GM19463 (cell line): ENCODE measurements around the gene SLC36A3.
"Not testable (repeated sequence)": the region's sequence is repeated elsewhere in the genome, so short reads cannot be mapped to it uniquely, and the experiment has no call there.

Source experiments
- ATAC-seq: cut with Tn5 transposase; IDR thresholded peaks from one replicate; pipeline ENCODE4 v1.9.1; 2021; ENCODE audit warnings: mild to moderate bottlenecking, moderate library complexity; ENCODE audit not compliant: unreplicated experiment

Gene SLC36A3

DNA sequence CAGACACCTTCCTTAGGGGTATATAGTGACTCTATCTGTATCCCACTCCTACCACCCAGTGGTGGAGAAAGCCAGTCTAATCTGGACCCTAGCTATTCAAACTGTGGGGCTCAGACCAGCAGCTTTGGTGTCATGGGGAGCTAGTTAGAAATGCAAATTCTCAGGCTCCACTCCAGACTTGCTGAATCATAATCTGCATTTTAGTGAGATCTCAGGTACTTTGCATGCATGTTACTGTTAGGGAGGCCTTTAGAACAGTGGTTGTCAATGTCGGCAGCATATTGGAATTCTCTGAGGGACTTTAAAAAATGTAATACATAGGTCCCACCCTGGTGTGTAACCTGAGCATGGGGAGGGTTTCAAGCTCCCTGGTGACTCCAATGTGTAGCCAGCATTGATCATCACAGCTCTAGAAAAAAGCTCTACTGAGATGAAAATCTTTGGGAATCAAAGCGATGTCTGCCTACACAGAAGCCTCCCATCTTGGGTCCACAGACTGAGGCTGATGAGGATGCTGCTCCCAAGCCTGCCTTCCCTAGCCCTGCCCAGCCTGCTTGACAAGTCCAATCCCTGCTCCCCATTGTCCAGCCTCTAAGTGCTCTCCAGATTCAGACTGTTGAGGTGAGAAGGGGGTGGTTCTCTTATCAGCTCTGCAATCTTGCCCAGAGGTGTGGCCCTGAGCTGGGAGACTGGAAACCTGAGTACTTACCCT lies 62.5 kb downstream of the SLC36A3 start:
- no peak for ATAC-seq

DNA sequence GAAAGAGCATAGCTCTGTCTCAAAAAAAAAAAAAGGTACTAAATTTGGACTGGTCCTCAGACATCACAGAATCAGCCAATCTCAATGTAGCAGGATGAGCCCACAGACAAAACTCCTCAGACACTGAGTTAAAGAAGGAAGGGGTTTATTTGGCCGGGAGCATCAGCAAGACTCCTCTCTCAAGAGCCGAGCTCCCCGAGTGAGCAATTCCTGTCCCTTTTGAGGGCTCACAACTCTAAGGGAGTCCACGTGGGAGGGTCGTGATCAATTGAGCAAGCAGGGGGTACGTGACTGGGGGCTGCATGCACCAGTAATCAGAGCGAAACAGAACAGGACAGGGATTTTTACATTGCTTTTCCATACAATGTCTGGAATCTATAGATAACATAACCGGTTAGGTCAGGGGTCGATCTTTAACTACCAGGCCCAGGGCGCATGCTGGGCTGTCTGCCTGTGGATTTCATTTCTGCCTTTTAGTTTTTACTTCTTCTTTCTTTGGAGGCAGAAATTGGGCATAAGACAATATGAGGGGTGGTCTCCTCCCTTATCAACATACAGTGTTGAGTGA lies 63.2 kb downstream of the SLC36A3 start:
- ATAC-seq = not testable (repeated sequence)

DNA sequence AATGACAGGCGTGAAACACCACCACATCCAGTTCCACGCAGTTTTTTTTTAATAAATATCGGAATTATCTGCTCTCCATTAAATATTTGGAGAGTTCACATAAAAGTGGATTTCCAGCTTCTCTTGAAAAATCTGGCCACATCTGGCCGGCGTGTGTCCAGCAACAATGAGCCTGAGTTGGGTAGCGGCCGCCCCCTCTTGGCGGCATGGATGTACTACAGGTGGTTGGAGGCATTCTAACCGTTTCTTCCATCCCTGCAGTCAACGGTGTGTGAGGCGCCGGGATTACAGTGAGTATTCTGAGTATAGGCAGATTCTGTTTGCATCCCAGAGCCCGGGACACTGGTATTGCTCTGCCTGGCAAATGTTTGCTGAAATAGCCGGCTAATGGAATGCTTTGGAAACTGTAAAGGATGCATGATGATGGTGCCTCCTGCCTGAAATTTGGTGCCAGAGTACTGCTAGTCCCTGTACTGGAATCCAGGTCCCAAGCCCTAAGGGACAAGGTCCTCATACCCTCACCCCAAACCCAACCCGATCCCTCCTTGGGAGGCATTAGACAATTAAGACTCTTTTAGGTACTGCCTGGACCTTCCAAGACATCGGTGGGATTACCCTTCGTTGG lies 64.2 kb downstream of the SLC36A3 start:
- ATAC-seq = no peak

DNA sequence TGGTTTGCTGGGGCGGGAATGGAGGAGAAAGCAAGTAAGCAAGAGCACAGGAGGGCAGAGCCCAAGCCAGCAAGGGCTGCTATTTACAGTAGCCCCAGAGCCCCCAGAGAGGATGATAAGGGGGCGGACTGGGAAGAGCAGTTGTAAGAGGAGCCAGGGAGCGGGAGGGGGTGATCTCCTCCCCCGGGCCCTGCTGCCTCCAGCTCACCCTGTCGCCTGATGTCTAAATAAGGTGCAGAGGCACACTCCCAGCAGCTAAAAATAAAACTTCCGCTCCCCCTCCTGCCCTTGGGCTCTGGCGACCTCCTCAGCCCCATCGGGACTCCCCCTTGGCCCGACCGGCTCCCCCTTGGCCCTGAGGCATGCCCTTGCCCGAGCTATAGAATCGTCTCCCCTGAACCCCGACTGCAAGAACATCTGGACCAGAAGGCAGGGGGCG lies 65.2 kb downstream of the SLC36A3 start:
- peak; percentile 55 for ATAC-seq

DNA sequence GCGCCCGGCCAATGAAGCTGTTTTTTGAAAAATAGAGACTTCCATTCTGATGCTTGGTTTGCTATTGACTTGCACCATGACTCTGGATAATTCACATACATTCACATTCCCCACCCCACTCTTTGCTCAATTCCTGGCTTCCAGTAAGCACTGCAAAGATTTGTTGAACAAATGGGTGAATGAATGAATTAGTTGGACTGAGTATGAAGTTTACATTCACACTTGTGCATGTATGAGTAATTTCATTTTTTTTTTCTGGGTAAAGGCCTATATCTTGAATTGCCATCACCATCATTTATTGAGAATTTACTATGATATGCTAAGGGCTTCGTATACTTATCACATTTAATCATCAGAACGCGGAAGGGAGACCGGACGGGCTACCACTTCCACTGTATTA lies 65.9 kb downstream of the SLC36A3 start:
- ATAC-seq = no peak

DNA sequence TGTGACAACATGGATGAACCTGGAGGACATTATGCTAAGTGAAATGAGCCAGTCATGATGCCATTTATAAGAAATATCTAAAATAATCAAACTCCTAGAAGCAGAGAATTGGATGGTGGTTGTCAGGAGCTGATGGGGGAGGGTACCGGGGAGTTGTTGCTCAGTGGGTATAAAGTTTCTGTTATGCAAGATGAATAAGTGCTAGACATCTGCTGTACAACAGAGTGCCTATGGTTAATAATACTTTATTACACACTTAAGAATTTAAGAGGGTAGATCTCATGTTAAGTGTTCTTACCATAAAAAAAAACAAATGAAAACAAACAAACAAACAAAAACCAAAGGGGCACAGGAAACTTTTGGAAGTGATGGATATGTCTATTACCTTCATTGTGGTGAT lies 66.7 kb downstream of the SLC36A3 start:
- ATAC-seq = no peak

DNA sequence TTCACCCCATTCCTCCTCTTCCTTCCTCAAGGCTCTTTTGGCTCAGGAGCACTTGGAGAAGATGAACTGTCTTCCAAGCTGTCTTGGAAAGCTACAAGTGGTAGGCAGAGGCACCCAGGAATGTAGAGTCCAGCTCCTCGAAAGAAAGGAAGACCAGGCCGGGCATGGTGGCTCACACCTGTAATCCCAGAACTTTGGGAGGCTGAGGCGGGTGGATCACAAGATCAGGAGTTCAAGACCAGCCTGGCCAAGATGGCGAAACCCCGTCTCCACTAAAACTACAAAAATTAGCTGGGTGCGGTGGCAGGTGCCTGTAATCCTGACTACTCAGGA lies 68.4 kb downstream of the SLC36A3 start:
- ATAC-seq = not testable (repeated sequence)

DNA sequence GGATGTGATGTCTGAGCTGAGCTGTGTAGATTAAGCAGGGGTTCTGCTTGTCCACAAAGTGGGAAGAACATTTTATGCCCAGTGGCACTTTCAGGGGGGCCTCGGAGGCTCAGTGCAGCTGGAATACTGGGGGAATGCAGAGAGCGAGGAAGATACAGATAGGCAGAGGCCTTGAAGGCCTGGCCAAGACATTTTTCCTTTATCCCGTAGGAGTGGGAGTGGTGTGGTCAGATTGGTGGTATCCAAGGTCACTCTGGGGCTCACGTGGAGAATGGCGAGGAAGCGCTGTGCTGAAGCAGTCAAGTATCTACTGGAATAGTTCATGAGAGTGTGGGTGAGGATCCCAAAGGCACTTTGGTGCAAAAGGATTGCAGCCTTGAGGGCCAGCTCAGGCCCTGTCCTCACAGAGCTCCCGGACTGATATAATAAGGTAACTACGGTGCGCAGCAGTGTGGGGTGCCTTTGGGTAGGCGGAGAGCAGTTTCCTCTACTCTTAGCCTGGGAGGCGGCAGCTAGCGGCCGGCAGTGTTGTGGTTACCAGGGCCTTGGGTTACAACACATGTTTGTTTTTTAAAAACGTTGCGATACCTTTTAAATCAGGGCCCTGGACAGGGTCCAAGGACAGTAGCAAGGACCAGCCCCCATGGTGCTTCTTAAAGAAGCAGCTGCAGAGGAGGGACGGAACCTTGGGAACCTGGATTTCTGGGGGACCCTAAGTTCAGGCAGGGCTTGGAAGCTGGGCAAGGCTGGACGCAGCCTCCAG lies 68.9 kb downstream of the SLC36A3 start:
- peak; percentile 70 for ATAC-seq

DNA sequence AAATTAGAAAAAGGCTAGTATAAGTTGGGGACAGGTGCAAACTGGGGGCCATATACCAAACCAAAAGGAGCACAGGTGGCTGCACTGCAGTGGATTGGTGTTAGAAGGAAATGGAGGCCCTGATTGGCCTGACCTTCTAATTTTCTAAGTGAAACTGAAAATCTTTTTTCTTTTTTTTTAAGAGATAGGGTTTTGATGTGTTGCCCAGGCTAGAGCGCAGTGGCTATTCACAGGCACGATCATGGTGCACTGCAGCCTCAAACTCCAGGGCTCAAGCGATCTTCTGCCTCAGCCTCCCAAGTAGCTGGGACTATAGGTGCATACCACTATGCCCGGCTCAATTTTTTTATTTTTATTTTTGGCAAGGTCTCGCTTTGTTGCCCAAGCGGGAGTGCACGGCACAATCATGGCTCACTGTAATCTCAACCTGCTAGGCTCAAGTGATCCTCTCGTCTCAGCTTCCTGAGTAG lies 69.9 kb downstream of the SLC36A3 start:
- peak; percentile 41 for ATAC-seq

DNA sequence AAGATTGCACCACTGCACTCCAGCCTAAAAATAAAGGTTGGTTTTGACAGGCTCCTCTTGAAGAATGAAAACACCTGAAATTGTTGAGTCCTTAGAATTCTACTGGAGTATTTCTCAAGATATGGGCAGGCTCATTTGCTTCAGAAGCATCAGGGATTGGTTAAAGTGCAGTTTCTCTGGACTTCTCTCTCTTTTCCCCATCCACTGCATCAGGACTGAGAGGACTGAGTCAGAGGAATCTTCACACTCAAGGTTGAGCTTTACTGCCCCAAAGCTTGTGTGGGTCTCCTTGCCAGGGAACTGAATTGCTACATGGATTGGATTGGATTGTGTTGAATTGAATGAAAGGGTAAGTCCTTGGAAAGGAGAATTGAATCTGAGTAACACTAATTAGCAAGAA lies 72.2 kb downstream of the SLC36A3 start:
- no peak for ATAC-seq

DNA sequence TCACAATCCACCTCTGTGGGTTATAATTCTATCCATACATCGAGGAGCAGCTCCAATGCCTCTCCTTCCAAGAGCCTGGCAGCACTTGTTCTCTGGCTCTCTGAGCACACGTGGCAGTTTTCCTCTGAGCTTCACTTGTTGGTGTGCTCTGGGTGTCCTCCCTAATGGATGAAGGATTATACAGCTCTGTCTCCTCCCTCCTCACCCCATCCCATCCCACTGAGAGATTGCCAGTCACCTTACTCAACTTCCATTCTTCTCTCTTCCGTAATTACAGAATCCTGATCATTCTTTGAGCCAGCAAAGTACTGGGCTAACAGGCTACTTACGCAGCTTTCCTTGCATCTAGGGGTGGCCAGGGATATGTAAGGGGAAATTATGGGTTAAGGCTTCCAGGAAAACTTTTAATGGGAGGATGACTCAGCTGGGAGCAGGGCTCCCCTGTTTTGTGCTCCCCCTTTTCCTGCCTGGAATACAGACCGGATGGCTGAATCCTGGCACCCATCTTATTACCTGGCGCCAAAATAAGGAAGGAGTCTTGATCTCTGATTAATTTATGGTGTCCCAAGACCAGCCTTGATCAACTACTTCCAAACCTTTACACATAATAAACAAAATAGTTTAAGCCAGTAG lies 73.4 kb downstream of the SLC36A3 start:
- ATAC-seq = no peak

DNA sequence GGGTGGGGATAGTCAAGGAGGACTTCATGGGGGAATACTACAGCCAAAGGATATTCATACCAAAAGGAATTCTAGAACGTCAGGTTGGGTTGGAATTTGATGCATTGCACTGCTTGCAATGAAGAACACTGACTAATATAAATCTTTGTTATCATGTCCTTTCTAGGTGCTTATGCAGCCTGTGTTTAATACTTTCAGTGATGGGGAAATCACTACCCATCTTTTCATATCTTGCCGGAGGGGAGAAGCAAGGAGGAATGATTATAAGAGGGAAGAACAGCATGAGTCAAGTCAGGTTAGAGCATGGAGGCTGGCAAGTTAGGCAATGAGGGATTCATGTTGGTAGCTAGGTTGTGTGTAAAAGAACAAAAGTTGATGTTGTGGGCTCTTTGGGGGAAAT lies 74.6 kb downstream of the SLC36A3 start:
- no peak for ATAC-seq

DNA sequence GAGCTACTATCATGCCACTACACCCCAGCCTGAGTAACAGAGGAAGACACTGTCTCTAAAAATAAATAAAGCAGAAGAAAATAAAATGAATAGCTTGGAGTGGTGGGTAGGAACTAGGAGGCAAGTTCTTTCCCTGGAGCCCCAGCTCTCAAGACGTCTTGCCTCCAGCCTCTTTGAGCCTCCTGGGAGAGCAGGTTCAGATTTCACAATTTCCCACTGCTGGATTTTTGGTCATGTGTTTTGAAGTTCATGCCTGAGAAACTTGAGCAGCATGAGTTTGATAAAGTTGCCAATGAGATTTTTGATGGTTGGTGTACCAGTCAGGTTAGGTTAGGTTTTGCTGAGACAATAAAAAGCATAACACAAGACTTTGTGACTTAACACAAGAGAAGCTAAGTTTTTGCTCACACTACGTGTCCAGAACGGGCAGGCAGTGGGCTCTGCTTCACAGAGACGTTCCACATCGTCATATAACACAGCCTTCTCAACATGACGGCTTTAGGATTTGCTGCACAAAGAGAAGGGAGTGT lies 75.6 kb downstream of the SLC36A3 start:
- ATAC-seq = no peak
